GM19025 (cell line): ENCODE data around the gene SYNC.

Experiments
- ATAC-seq: cut with Tn5 transposase; IDR thresholded peaks from one replicate; pipeline ENCODE4 v1.9.1; 2021; ENCODE audit warnings: mild to moderate bottlenecking, low read depth, moderate library complexity; ENCODE audit not compliant: unreplicated experiment

The SYNC gene

DNA sequence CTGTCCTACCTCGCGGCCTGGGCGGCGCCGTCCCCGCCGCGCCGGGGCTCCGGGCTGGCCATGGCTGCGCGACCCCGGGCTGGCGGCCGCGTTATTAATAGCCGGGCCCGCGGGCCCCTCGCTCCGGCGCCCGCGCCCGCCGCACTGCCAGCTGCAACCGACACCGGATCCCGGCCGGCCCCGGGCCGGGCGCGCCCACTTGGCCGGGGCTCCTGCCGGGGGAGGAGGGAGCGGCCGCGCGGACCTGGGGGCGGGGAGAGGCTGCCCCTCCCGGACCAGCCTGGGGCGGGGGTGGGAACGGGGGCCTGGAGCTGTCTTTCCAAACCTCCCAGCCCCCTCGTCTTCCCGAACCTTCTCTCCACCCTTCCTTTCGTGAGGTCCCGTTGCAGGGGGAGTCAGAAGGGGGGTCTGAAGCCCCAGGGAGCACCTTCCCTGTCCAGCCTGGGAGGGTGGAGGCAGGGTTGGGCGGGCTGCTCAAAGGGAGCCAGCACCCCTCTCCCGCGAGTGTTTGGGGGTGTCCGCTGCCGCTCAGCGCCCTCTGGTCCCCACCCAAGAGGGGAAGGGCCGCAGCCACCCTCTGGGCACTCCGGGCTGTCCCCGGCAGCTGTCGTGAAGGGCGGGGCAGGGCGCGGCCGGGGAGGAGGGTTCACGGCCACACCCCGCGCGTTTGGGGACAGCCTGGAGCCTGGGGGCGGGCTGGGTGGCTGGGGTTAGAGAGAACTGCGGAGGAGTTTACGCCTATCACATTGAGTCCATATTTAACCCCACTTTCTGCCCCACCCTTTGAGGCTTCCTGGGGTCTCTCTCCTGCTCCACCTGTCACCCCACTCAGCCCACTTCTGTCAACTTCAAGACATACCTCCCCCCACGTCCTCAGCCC is at the start of gene SYNC:
Gene SYNC (minus strand): TSS at position 172 of the 880 bp plus-strand sequence. CDS start 110 bp downstream, at position 62.
- no peak for ATAC-seq

DNA sequence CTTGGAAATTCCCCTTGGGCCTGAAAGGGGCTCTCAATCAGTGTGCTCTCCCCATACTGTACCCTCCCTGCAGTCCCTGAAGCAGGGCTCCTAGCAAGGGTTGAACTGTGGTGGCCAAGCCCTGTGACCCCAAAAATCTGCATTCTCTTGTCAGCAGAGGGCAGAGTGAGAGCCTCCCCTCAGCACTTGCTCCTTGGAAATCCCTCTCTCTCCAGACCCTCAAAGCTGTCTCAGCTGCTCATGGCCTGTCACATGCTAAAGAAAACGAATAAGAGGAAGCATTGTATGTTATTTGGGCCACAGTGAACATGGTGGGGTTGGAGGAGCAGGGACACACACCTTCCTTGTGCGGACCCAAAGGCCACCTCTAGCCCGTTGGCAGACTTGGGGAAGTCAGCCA is 47.2 kb upstream of the SYNC start:
- no peak for ATAC-seq

DNA sequence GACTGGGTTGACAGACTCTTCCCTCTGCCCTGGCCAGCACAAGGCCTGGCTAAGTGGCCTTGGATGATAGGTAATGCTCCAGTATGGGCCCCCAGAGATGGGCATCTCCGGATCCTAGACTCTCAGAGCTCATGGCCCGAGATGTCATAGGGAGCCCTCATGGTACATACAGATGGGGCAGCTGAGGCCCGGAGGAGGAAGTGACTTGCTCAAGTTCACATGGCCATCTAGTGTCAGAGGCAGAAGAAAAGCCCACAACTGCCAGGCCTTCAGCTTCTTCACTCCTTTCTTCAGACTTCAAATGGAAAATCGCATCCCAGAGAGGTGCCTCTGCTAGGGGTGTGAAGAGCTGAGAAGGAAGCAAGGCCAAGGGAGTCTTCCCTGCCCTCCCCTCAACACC is 46.8 kb upstream of the SYNC start:
- no peak for ATAC-seq

DNA sequence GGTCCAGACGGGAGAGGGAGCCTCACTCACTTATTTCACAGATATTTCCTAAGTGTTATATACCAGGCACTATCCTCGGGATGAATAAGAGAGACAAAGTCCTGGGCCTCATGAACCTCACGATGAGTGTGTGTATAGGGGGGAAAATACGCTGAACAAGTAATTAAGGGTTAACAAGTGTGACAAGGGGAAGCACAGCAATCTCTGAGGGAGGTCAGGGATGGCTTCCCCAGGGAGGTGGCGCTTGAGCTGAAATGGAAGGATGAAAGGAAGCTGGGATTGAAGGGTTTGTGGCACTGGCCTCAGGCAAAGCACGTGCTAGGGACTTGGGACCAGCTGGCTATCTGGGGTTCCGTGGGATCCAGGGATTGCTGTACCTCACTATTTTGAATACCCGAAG is 46.4 kb upstream of the SYNC start:
- ATAC-seq: no peak

DNA sequence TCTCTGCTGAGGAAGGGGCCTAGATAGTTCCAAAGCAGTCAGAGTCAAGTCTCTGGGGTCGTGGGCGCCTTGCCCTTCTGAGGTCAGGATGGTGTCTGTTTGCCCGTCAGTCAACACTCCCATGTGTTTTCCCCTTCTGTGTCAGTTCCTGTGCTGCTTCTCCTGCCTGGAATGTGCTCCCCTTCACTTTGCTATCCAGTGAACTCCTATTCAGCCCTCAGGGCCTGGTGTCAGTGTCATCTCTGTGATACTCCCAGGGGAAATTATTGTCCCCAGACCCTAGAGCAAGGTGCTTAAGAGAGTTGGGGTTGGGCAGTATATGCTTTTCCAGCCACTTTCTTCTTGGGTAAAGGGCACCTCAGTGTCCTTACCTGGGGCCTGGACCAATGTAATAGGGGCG is 45.8 kb upstream of the SYNC start:
- no peak for ATAC-seq

DNA sequence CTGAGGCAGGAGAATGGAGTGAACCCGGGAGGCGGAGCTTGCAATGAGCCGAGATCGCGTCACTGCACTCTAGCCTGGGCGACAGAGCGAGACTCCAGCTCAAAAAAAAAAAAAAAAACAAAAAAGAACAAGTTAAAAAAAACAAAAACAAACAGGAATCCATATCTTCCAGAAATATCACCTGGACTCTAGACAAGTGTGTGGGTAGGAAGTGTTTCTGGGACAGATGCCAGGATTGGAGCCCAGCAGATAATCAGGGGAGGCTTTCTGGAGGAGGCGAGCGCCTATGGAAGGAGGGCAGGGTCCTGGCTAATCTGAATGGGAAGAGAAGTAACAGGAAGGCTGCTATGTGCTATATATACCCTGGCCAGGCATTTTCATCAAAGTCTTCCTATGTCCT is 43.6 kb upstream of the SYNC start:
- no peak for ATAC-seq

DNA sequence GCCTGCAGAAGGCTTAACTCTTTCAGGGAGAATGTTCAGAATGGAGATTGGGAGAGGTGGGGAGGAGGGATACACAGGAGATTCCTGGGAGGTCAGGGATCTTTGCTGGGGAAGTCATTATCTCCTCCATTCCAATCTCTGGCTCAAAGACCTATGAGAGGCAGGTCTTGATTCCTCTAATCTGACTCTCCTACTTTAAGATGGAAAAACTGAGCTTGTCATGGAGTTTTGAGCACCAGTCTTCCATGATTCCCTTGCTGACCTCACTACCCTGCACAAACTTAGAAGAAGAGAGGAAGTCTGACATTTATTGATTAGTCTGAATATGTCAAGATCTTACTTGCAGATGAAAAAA is 41.5 kb upstream of the SYNC start:
- ATAC-seq: no peak

DNA sequence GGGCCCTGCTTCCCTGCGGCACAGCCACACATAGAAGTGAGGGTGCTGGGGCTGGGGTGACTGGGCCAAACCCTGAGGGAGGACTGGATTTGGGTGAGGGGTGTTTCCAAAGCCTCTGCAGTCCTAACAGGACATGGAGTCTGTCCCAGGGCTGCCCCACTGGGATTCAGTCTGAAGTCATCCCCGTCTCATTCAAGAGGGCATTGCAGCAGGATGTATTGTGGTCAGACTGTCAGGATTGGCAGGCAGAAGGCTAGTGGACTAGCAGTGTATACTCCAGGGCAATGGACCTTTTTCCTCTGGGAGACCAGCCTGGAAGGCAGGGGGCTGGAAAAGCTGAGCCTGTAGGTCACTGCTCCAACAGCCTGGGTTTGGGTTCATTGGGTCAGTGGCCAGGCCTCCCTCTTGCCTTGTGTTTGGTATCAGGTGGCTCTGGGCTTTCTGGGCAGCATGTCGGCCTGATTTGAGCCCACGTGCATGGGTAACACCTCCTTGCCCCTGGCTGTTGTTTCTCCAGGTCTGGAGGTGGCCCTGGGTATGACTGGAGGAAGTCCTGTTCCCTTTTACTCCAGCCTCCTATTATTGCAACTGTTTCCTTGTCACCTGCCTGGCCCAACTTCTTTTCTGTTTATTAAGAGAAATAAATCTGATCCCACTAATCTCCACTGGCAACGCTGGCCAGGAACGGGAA is 41.0 kb upstream of the SYNC start:
- no peak for ATAC-seq

DNA sequence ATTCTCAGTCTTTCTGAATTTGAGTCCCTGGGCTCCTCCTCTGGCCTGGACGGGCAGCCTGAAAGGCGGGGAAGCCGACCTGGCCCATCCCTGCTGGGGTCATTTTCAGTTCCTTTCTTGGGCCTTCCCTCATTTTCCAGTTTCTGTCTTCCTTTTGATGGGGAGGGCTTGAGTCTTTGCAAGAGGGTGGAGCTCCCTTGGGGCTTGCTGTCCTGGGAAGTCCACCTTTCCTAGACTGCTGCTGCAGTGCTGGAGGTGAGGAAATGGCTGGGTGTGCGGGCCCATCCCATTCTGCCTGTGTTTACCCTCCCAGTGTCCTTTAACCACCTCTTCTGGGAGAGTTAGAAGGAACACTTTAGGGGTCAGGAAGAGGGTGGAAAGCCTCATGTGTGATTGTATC is 40.4 kb upstream of the SYNC start:
- ATAC-seq: no peak

DNA sequence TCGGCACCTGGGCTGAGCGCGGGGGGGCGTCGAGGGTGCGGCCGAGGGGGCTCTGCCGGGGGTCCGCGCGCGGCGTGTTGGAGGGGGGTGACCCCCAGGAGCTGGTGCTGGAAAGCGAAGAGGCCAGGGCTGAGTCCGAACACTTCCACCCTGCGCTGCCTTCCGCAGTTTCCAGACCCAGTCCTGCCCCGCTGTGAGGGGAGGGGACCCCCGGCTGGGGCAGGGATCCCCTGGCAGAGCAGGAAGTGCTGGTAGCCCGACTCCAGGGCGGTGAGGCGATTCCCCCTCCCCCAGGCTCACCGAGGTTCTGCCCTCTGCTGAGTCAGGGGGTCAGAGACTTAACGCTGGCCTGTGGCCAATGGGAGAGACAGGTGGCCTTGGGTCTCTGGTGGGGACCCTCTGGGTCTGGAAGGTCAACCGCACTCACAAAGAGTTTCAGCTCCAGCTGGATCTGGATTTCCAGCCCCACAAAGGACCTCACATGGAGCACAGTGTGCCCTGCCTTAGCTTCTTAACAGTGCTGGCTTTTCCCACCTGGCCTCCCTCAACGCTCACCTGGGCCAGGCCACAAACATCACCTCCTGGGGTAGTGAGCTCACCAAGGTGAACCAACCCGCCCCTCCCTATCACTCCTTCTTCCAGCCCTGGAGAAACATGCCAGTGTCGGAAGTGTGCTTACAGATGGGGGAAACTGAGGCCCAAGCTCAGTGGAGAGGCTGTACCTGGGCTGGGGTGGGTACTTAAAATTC is 39.8 kb upstream of the SYNC start:
- ATAC-seq: no peak

DNA sequence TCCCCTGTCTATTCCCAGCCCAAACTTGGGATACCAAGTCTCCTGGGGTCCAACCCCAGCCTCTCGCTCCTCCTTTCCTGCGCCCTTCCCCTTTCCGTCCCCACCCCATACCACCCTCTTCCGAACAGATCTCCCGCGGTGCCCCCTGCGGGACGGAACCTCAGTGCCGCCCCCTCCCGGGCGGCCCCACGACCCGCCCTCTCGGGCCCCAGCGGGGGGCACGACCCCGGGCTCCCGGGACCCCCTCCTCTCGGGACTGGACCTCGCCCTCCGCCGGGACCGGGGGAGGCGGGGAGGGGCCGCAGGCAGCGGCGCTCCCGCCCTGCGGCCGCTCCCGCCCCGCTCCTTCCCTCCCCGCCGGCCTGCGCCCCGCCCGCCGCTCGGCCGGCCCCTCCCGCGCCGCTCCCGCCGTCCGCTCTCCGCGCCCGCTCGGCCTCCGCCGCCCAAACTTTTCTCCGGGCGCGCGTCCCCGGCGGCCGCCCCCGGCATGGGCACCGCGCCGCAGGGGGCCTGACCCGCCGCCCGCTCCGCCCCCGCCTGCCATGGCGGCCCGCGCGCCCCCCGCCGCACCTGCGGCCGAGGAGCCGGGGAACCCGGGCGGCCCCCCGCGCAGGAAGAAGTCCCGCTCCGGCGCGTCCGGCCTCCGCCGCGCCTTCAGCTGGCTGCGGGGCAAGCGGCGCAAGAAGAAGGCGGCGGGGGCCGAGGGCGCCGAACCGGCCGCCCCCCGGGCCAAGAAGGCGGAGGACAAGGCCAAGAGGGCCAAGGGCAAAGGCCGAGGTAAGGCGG is 39.0 kb upstream of the SYNC start:
- ATAC-seq: no peak

DNA sequence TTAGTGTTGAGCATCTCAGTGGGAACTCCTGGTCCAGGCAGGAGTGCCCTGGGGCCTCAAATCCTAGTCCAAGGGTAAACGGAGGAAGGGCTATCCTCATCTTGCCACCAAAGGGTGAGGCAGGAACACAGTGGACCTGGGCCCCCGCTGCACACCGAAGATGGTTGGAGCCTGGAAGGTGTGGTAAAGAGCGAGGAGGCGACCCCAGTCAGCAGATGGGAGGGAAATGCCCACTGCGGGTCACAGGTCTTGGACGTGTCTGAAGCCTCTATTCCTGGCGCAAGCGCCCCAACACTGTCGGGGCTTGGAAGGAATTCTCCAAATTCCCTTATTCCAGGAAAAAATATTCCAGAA is 38.5 kb upstream of the SYNC start:
- no peak for ATAC-seq

DNA sequence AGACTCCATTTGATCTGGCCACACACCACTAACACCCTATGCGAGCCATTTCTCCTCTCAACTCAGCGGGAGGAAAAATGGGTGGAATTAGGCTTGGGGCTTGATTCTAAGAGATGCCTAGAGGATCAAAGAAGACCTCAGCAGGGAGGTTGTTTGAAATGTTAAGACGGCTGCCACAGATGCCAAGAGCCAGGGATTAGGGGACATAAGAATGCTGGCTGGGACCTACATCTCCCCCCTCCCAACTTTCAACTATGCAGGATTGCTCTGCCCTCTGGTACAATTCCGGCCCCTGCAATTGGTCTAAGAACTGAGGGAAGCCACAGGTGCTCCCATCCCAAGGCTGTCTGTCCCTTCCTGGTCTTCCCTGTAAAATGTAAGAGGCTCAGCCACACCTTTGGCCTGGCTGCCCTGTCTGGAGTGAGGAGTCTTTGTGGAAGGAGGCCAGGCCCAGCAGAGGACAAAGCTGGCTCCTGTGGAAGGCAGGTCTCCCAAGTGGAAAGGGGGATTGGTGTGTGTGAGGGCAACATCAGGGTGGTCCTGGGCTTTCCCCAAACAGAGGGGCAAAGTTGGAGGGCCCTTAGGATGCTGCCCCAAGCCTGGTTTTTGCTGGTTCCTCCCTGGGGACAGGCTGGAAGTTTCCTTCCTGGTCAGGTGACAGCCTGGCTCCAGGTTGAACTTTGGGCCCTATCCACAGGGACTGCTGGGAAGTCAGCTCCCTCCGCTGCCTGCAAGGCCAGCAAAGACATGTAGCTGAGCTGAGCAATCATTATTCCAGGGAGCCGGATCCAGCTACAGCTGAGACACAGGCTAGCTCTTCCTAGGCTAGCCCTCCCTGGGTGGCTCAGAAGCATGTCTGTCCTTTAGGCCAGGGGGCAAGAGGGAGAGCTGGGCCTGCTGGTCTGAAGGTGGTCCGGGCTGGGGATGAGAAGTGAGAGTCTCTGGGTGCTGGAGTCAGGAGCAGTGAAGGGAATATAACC is 34.5 kb upstream of the SYNC start:
- ATAC-seq: no peak

DNA sequence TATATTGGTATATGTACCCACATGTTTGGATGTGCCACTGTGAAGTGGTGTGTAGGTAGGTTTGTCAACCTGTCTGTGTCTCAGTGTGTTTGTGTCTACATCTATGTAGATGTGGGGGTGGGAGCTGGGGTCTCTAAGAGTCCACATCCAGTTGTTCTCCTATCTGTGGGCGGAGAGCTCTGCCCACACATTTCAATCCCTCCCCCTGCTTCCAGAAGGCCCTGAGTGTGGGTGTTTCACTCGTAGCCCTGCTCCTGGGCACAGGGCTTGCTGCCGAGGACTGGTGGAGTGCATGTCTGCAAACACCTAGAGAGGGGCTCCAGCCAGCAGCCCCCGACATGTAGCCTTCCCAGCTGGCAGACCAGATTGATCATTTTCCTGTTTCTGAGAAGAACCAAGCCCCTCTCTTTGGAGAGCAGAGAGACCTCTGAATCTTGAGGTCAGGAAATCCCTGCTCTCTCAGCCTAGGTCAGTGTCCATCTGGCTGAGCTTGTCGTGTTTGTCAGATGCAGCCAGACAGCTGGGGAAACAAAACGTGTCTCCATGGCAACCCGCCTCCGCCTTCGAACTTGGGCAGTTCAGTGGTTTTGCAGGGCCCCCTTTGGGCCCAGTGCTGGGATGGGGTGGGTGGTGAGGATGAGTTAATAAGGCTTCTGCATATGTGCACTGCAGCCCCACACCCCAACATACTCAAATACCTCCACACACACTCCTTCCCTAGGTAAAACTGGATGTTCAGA is 31.2 kb upstream of the SYNC start:
- ATAC-seq: no peak

DNA sequence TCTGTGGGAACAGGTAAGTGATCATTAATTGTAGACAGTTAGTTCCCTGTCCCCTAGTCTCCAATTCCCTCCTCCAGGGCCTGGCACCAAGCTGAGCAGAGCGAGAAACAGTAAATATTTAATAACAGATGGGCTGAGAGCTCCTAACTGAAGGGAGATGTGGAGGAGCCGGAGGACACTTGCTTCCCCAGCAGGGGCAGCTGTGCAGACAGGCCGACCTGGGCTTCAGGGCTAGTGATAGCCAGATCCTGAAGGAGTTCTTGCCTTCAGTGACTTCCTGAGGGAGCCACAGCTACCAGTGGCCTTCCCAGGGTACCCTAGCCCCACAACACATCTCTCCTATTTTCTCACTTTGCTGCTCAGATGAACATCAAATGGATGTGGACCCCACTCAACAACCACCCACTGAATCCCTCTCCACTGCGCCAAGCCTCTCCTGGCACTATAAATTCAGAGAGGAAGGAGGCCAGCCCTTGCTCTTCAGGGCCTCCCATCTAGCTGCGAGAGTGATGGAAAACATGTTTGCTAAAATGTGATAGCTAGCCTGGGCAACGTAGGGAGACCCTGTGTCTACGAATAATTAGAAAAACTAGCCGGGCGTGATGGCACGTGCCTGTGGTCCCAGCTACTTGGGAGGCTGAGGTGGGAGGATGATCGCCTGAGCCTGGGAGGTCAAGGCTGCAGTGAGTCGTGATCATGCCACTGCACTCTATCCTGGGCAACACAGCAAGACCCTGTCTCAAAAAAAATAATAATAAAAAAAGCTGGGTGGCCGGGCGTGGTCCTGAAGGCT is 26.9 kb upstream of the SYNC start:
- ATAC-seq: no peak

DNA sequence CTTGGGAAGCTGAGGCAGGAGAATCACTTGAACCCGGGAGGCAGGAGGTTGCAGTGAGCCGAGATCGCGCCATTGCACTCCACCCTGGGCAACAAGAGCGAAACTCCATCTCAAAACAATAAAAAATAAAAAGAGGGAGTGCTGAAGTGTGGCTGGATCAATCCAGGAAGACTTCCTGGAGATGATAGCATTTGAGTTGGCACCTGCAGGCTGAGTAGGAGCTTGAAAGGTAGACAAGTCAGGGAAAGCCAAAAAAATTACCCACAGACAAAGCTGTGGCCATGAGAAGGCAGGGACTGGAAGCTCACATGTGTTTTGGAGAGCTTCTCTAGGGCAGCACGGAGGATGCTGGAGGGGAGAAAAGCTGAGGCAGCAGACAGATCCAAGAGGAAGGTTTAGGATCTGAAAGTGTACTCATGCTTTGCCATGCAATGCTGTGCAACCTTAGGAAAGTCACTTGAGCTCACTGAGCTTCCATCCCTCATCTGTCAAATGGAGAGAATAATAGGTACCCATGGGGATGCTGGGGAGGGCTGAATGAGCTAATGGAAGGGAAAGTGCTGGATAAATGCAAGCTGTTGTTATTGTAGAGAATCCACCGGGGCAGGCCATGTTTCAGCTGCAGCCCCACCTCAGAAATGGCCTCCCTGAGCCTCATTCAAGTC is 26.0 kb upstream of the SYNC start:
- ATAC-seq: no peak

DNA sequence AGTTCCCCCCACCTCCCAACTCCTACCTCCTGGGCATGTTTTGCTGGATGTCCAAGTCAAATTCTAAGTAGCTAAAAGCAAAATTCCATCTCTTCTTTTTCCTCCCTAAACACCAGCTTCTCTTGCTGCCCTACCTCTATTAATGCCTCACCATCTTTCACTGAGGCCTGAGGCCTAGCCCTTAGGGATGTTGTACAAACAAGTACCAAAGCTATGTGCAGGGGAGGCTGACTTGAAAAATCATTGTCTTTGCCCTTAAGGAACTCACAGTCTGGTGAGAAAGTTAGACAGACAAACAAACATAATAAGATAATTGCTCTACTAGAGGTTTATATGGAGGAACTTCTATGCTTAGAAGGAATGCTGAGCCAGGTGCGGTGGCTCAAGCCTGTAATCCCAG is 25.3 kb upstream of the SYNC start:
- ATAC-seq: no peak

DNA sequence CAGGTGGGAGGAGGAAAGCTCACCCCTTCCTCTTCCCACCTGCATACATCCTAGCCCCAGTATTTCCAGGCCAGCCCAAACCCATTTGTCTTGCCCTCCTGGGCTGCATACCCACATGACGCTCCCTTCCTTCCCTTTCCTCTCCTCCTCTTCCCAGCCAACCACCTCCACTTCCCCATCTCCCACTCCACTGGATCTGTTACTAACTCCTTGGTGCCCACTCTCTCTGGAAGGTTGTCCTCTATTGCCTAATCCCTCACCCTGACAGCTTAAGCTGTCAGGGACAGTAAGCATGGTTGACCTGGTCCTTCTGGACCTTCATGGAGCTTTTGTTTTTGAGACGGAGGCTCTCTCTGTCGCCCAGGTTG is 23.0 kb upstream of the SYNC start:
- no peak for ATAC-seq
